GM21737 (cell line): Measurements from ENCODE around the gene TSEN15.
"Not testable (repeated sequence)": the region's sequence is repeated elsewhere in the genome, so short reads cannot be mapped to it uniquely, and the experiment has no call there.

Experiments used
- ATAC-seq: cut with Tn5 transposase; IDR thresholded peaks from one replicate; pipeline ENCODE4 v1.9.1; 2021; ENCODE audit warnings: mild to moderate bottlenecking, moderate library complexity; ENCODE audit not compliant: unreplicated experiment

Gene TSEN15

GRCh38 chr1:184031092-184031408 lies 20.5 kb upstream of the TSEN15 start:
- no peak for ATAC-seq

DNA sequence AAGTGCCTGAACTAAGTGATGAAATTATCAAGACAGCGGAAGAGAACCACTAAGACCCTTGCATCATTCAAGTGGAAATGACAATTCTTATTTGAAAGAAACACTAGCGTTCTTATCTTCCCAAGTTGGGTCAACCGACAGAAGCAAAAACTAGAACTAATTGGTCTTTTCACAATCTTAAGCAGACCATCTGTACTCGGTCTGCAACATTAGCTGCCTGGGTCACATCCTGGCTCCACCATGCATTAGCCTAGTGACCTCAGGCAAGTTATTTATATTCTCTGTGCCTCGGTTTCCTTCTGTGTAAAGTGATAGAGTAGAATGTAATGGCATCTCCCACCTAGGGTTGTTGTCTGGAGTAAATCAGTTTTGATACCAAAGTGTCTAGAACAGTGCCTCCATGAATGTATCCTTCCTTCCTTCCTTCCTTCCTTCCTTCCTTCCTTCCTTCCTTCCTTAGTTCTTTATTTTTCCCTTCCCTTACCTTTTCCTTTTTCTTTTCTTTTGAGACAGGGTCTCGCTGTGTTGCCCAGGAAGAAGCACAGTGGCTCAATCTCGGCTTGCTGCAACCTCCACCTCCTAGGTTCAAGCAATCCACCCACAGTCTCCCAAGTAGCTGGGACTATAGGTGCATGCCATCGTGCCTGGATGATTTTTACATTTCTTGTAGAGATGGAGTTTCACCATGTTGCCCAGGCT lies 20.0 kb upstream of the TSEN15 start:
- ATAC-seq = no peak

DNA sequence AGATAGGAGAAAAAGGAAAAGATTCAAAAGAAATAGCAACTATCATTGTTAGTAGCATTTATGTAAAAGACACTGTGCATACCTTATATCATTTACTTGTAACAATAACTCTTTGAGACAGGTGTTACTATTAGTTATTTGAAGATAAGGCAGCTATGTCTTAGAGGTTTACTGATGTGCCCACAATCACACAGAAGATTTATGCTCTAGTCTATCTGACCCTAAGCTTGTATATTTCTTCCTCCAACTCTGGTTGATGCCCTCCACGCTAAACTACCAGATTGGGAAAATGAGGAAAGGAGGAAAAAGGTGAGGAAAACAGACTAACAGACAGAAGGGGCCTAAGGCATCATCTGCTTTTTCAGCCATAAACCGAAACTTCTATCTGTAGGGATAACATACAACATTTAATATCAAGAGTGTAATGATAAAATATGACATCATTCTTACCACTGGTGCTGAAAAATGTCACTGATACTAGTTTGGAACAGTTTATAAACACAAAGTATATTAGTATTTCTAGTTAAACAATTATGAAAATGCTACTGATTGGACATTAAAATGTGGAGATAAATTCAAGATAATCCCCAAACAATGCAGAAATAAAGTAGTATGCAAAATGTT lies 19.1 kb upstream of the TSEN15 start:
- no peak for ATAC-seq

DNA sequence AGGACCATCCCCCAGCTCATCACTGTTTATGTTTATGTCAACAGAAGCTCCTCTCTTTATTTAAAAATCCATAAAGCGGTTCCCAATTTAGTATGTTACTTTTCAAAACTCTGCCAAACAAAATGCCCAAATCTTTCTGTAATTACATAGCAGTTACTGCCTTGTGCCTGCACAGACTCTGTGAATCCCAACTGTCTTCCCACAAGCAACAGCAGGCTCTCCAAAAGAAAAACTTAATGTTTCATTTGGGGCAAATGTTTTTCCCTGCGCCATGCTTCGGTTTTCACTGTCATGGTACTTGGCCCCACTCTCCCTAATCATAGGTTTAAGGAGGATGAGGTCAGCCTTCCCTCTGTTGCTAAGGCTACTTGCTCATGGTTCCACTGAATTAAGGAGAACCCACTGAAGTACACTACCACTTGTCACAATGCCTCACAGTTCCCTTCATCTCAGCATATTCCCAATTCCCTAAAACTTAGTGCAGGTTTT lies 18.6 kb upstream of the TSEN15 start:
- ATAC-seq = no peak

- ATAC-seq = no peak
Observed at GRCh38 chr1:184033711-184034167, 17.8 kb upstream of the TSEN15 start.

DNA sequence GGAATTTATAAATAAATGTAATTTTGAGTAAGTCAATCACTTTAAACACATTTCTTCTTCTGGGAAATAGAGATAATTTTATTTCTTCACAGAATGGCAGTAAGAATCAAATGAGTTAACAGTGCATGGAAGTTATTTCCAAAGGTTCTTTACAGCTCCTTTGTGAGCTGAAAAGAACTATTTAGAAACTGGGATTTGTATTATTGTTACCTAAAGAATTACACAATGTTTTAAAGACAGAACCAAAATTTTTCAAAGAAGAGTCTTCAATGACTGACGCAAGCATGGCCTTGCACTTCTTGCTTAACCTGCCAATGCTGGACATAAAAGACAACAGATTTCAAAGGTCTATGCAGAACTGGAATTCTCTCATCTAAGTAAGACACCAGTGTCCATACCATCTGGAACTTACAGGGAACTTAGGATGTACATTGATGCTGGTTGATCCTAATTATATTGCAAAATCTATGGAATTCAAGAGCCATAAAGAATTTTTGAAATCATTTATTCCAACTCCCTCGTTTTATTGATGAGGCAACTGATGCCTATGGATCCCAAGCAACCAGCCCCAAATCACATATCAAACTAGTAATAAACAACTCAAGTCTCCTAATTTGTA lies 16.7 kb upstream of the TSEN15 start:
- ATAC-seq = no peak

DNA sequence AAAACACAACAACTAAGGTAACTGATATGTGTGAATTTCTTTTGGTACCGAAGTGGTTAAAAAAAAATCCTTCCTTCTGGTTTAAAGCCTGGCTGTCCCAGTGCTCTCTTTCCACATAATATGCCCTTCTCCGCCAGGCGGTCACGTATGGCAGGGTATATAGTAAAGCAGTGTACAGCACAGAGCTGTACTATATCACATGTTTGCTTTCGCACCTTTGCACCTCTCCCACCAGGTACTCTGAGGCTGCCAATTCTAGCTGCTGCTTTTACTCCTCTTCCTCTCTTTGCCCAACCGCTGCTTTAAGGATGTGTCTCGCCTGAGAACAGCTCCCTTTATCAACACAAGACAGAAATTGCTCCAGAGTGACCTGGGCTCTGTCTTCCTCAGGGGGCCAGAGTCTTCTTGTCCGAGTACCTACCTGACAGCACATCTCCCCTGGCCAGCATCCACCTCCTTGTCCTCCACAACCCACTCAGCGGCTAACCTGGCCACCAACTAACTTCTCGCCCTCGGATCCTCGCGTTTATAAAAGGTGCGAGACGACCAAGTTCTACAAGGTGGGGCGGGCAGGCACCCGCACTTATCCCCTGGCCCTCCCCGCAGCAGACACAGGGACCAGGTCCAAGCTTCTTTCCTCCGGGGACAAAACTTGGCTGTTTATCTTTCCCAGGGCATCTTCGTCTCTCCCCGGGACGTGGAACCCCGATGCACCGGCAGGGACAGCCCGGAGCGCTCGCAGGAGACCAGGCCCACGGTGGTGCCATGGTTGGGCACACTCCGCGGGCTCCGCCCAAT lies 15.6 kb upstream of the TSEN15 start:
- no peak for ATAC-seq

DNA sequence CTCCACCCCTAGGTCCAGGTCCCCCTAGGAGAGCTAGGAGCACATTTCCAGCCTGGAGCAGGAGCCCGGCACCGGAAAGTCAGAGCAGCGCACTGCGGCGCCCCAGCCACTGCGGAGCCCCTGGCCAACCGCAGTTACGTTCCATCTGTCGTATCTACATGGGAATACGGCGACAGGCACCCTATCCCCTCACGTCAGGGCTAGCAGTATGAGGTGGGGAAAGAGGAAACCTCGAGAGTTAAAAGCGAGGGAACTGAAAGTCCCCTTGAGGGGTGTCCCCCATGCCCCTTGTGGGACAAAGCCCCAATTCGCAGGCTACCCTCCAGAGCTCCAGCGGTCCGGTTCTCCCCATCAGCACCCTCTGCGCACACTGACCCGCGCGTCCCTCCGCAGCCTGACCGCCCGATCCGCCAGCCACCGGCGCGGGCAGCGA lies 15.0 kb upstream of the TSEN15 start:
- ATAC-seq = no peak

GRCh38 chr1:184037849-184038591 lies 13.5 kb upstream of the TSEN15 start:
- no peak for ATAC-seq

GRCh38 chr1:184039126-184039525 lies 12.4 kb upstream of the TSEN15 start:
- no peak for ATAC-seq

- no peak for ATAC-seq
Observed at GRCh38 chr1:184041731-184042130, 9.8 kb upstream of the TSEN15 start.

- ATAC-seq = not testable (repeated sequence)
Observed at GRCh38 chr1:184043315-184043714, 8.2 kb upstream of the TSEN15 start.

- ATAC-seq = no peak
Observed at GRCh38 chr1:184044603-184045376, 6.7 kb upstream of the TSEN15 start.

GRCh38 chr1:184047541-184047940 lies 4.0 kb upstream of the TSEN15 start:
- ATAC-seq = not testable (repeated sequence)

DNA sequence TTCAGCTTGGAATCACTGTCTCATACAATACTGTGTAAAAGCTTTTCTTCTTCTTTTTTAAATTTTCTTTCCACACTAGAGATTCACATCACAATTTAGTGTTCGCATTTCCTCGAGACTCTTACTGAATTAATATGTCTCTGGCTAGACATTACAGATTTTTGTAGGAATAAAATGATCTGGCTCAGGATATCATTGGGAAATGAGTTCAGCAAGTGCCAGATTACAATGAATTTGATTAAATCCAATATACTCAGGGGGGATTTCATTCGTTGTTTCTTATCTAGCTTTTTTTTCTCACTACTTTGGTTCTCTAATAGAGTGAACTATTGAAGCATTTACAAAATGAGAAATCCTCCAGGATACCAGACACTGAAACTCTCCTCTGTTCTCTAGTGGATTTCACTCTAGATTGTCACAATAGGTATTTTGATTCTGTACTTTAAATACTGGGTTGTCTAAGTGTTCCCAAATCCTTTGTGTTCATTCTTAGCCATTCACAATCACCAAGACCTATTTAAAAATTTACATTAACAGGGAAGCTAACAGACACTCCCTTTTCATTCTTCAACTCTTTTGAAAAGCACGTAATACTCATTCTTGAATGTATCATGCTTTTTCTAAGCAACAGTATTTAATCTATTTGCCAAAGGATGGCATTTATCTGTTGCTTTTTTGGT lies 2.8 kb upstream of the TSEN15 start:
- no peak for ATAC-seq

DNA sequence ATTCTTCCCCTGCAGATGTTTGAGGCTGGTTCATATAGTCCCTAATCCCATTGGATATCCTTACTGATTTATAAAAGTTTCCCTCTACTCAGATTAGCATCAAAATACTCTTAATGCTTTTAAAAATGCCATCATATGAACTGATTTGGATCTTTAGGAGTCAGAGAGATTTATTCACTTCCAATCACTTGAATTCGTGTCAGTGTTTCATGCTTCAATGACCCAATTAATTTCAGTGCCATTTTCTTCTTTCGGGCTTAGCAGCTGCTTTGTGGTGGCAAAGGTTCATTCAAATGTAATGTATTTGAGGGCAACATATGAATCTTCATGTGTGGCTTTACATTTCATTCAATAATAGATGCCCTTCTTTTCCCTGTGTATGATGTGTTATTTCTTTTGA lies 2.2 kb upstream of the TSEN15 start:
- no peak for ATAC-seq

- no peak for ATAC-seq
Observed at GRCh38 chr1:184049836-184050468, 1.6 kb upstream of the TSEN15 start.

DNA sequence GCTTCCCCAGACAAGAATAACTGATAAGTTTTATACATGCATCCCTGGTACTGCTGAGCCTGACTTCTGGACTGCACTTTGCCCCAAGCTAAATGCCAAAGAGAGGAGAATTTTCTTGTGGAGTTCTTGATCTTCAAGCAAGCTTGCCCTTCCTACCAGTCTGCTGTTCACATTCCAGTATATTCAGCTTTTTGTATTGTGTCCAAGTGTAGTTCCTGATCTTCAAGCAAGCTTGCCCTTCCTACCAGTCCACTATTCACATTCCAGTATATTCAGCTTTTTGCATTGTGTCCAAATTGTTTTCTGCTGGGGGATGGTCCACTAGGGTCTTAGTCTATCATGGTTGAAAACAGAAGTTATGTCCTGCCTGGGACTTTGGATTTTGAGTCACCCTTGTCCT lies 894 bp upstream of the TSEN15 start:
- no peak for ATAC-seq

DNA sequence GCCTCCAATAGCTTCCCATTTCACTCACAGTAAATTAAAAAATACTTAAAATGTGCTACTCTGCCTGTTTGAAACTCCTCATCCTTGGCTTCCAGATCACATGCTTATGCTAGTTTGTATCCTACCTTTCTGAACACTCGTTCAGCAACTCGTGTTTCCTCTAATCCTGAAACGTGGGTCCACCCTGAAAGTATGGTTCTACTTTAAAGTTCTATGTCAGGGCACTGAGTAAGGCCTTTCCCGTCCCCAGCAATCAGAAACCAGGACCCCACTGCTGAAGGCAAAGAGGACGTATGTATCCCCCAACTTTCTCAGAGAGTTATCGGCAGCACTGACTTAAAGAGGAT lies 419 bp upstream of the TSEN15 start:
- peak; percentile 15 for ATAC-seq
